Activated T-cell treated with anti-CD3 and anti-CD28 coated beads for 24 hours (primary cell): ENCODE data around the gene PALLD.
"Not testable (repeated sequence)": the region's sequence is repeated elsewhere in the genome, so short reads cannot be mapped to it uniquely, and the experiment has no call there.

Experiments
- DNase-seq: peaks from one replicate; pipeline ENCODE4 v3.0.0-alpha.2; 2020; ENCODE audit warnings: low read depth

Gene PALLD

DNA sequence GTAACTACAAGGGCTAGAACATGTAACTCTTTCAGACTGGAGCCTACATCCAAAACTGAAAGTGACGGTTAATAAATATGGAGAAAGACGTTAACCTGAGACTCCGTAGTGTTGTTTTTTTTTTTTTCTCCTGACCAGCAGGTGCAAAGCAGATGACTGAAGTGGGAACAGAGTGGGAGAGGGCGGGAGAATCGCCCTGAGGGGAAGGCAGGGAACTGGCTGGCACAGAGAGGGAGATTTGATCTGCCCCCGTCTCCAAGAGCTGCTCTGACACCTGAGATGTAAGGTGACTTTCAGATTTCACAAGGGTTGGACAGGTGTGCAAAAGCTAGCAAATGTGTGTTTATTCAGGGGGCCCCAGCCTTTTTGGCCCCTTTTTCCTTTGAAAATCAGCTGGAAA, 180.2 kb downstream of the PALLD start:
- DNase-seq = no peak

DNA sequence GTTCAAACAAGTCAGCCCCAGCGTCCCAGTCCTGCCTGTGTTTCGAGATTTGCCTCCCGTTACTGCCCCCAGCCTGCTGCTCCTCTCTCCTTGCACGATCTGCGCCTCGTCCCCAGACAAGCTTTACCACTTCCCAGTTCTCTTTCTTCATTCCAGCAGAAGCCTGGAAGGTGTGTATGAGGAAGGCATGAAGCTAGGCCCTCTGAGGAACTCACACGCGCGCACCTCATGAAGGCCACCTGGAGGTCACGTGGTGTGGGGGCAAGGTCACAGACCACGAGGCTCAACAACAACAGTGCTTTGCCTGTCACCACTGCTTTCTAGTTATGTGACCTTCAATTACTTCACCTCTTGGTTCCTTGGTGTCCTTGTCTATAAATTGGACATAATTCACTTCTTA, 181.0 kb downstream of the PALLD start:
- no peak for DNase-seq

DNA sequence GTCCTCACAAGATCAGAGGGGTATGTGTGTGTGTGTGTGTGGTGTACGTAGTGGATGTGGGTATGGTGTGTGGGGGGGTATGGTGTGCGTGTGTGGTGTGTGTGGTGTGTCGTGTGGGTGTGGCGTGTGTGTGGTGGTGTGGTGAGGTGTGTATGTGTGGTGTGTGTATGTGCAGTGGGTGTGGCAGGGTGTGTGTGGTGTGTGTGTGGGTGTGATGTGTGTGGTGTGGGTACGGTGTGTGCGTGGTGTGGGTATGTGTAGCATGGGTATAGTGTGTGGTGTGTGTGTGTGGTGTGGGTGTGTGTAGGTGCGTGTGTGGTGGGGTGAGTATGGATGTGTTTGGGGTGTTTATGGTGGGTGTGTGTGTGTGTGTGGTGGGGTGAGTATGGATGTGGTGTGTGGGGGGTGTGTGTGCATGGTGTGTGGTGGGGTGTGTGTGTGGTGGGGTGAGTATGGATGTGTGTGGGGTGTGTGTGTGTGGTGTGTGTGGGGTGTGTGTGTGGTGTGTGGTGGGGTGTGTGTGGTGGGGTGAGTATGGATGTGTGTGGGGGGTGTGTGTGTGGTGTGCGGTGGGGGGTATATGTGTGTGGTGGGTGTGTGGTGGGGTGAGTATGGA, 182.0 kb downstream of the PALLD start:
- DNase-seq = no peak

DNA sequence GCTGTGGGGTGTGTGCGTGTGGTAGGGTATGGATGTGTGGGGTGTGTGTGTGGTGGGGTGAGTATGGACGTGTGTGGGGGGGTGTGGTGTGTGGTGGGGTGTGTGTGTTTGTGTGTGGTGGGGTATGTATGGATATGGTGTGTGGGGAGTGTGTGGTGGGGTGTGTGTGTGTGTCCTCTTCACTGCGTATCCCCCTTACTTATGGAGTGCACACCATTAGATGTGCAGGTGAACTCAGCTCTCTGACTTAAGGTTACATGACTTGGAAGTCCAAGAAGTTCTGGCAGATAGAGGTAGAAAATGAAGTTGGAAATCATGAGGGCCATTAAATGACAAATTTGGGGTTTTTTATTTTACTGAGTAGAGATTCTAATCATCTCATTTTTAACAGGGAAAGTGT, 182.5 kb downstream of the PALLD start:
- no peak for DNase-seq

DNA sequence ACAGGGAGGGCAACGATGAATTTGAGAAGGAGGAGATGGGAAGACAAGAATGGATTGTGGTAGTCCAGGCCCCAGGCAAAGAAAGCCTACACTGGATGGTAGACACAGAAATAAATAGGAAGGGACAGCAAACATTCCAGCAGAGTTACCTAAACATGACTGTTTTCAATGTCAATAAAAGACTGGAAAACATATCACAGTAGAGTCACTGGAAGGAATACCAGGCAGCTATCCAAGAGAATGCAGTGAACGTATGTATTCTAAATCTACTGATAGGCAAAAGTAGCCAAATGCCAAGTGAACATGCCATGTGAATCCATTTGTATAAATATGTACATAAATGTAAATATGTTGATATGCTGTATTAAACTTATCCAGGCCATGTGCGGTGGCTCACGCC, 183.0 kb downstream of the PALLD start:
- DNase-seq = no peak

DNA sequence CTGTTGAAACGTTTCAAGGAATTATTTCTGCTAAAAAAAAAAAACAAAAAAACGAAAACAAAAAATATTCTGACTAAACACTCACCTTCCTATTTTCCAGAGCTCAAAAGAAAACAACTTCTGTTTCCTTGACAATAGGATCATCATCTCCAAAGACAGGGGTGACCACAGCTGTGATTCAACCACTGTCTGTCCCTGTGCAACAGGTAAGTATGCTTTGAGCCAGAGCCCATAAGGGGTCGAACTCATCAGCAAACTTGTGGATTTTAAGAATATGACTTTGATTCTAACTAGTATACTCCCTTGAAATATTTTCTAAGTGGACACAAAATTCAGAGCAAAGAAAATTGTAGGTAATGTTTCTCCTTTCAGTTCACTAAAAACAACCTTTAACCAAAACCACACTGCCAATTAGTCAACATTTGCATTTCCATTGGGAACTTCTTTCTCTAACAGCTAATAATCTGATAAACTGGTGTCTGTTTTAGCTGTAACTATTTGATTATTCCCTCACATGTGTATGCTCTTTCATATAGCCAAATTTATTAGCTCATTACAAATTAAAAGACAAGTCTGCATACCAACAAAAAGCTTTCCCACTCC, 186.1 kb downstream of the PALLD start:
- no peak for DNase-seq

DNA sequence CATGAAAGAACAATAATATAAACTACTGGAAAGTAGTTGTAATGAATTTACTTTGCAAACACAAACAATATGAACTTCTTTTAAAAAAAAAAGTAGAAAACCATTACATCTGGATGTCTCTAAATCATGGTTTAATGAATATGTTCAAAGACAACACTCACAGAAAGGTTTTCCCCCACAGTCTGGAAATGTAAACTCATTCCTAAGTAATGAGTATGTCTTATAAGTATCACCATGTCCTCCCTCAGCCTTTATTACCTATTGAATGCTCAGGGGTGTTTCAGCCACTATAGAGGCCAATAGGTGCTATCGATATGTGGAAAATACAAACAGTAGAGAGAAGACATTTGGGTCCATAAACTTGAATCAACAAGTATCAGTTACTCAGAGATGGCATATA, 186.7 kb downstream of the PALLD start:
- no peak for DNase-seq

DNA sequence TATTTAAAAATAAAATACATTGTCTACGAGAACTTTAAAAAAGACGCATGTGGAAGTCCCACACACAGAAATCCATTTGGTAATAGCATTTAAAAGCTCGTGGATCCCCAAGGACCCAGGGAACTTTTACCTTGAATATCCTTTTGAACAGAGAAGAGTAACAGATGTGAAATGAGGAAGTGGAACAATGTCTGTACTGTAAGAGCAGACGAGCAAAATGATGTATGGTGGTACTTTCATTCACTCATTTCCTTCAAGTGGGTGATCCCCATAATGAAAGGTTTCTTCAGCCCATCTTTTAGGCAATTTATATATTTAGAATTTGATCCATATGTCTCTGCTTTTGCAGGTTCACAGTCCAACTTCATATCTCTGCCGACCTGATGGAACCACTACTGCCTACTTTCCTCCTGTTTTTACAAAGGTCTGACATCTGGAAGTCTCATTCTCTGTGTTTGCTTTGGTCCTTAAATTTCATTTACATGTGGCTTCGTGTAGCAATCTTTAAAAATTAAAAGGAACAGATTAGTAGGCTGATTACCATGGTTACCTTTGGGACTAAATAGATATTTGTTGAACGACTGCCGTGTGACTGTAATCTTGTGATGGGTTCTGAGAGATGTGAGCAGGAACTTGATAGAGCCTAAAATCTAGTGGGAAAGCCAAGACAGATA, 188.4 kb downstream of the PALLD start:
- no peak for DNase-seq

DNA sequence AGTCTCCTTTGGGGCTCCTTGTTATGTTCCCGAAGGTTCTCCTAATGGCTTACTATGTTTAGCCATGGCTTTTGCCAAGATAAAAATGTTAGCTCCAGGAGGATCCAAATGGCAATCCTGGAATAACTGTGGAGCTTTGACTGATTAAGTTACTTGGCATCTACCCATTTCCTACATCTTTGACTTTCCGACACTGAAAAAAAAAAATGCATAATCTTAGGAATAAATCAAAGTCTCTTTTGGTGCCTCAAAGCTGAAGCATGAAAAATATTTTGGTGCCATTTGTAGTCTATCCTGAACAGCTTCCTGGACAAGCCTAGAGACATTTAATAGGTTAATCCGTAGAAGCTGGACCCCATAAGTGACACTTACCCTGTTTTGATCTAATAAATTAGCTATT, 191.7 kb downstream of the PALLD start:
- DNase-seq = no peak

DNA sequence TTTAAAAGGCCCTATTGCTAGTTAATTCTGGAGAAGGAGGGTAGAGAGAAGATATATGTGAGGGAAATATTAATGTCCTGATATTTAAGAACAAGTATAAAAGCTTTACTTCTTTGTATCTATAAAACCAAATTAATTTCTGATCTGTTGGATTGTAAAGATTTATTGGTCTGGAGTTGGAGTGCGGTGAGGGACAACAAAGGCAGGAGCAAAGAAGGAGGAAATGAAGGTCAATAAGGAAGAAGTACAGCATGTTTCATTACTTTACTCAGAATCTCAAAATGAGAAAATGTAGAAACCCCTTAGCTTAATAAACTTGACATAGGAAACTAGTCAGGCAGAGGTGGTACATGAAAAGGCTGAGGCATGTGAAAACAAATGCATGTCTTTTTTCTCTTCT, 192.9 kb downstream of the PALLD start:
- DNase-seq = no peak

DNA sequence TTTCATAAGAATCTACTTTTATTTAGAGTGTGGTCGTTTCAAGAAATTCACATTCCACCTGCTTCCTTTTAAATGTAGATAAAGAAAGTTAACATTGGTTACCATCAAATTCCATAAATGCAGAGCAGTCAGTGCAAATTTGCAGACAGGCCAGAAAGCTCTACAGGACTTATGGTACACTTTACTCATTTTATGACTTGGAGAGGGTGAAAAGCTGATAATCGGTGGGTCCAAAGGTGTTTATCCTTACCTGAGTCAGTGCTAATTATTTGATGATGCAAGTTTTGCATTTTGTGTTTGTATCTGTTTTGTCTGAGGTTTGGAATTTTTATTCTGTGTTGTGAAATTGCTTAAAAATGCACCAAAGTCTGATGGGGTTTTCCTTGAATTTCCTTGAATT, 193.3 kb downstream of the PALLD start:
- no peak for DNase-seq

DNA sequence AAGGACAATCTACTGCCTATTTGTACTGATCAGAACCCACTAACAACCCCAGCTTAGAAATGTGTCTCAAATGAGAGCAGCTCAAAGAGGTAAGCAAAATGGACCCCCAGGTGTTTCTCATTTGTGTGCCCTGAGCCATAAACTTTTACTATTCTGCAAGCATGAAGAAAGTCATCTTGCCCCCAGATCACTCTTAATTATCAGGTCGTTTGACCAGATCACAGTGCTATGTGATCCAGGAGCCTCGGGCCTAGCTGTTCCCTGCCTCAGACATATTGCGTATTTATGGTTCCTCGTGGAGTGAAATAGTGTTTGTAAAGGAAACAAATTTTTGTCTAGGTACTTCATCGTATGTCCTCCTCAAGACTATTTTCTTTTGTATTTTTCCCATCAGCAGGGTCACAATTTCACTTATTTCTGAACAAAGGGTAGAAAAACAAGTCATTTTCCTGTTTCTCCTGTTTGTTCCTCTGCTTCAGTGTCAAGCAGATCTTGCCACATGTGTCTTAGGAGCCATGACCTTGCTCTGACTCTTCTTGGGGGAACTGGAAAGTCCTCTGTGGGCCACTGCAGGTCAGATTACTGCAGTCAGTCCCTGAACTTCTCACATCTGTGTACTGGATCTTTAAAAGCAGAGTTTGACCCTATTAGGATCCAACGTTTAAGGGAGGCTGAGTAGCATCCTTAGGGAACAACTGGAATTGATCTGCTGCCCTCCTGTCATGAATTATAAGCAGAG, 194.9 kb downstream of the PALLD start:
- DNase-seq = no peak

DNA sequence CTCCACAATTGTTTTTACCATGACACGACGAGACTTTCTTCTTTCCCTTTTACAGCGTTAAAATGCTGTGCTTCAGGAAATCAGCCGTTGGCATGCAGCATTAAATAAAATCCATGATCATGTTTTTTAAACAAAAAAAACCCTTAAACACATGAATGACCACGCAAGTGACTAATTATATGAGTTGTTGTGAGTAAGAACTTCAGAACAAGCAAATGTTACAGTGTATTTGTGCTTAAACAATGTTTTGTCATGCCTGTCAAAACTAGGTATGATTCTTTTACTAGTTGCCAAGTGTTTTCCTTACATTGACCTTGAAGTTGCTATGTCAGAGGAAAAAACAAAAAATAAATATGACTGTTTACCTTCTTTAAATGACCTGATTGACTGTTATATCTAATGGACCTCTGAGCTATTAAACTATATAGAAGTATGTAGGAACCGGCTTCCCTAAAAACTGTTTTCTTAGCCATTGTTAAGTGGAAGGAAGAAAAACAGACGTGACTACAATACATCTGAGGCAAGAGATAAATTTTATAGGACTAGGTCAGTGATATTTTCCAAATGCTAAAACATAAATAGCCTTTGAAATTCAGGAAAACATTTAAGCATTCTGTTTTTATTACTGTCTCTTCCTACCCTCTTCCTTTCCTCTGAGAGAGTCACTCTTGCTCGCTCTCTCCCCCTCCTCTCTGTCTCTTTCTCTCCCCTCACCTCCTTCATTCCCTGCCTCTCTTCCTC, 197.1 kb downstream of the PALLD start:
- no peak for DNase-seq

DNA sequence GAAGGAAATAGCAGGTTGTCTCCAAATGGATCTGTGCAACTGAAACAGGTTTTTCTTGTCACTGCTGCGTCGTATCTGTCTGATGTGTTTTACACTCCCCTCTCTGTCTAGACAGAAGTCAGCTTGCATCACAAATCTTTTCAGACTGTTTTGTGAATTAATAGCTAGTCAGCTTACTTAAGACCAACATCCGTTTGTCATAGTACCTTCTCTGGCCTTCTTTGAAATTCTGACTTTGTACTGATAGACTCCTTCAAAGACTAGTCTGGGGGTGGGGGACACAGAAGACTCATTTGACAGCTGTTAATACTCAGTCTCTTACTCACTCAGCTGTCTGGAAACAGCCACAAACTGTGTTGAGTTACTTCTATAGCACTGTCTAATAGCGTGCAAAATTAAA, 197.8 kb downstream of the PALLD start:
- DNase-seq = no peak

DNA sequence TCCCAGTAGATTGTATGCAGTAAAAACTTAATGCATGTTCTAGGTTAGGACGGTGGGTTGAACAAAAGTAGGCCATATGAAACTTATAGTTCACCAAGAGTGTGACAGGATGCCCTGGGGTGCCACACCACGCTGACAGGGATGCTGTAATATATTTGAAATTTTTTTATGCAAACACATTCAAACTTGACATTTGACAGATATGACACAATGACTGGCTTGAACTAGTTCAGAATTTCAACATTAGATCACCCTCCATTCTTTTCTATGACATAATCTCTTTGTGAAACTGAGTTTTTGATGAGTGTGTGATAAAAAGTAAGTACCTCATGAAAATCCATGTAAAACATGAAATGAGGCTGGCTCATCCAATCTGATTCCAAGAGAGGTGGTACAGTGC, 198.4 kb downstream of the PALLD start:
- no peak for DNase-seq

DNA sequence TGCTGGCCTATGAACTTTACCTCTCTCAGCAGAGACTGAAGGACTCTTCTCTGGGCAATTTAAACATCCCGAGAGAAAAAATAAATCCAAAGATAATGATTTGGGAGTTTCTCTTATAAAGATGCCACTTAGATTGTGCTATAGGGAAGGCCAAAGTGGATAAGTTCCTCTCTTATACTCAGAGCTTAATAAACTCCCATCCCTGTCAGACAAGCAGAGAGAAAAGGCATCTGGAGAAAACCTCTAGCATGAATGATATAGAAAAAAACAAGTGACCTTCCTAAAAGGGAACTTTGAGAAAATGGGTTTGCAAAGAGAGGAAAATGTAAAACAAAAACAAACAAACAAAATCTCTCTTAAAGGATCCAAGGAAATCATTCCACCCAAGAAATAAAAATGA, 199.4 kb downstream of the PALLD start:
- no peak for DNase-seq

DNA sequence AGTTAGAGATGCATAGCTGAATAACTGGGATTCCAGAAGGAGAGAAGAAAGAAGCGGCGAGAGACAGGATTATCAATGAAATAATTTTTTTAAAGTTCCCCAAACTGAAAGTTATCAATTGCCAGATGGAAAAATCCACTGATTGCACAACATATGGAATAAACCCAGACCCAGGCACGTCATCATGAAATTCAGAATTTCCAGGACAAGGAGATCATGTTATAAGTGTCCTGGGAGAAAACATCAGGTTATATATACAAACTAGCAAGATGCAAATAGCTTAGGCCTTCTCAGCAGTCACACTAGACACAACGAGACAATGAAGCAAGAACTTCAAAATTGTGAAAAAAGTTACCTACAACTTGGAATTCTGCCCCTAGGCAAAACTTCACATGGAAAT, 200.0 kb downstream of the PALLD start:
- DNase-seq = no peak

DNA sequence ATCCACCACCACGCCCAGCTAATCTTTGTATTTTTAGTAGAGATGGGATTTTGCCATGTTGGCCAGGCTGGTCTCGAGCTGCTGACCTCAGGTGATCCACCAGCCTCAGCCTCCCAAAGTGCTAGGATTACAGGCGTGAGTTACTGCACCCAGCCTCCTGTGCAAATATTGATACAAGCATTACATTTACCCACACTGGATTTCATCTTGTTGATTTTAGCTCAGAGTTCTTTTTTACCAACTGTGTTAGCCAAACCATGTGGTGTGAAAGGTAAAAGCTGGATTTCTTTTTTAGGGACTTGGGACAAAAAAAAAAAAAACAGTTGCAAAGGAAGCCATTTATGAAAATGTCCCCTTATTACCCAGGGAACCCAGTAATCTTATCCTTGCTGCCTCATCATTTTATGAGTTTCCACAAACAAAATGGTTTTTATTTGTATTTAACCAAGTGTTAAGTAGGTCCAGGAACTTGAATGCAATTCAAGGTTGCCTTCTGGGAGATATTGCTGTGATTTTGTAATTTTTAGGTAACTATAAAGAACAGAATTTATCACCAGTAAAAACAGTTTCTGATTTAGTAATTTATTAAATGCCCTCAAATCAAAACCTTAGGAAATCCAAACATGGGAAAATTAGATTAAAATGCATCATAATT, 202.5 kb downstream of the PALLD start:
- DNase-seq = no peak

DNA sequence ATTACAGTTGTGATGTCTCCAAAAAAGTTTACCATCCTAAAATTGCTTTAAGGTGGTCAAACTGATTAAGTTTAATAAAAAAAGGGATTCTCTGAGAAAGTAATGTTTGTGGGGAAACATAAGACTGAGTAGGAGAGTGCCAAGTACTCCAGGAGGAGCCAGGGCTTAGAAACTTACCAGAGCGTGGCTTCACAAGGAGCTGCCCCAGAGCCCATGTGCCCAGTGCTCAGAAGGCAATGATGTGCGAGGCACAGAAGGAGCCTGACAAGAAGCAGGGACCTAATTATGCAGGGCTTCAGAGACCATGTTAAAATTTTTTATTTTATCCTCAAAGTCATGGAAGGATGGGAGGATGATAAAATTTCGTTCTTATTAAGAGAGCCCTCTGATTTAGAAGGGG, 204.2 kb downstream of the PALLD start:
- no peak for DNase-seq

DNA sequence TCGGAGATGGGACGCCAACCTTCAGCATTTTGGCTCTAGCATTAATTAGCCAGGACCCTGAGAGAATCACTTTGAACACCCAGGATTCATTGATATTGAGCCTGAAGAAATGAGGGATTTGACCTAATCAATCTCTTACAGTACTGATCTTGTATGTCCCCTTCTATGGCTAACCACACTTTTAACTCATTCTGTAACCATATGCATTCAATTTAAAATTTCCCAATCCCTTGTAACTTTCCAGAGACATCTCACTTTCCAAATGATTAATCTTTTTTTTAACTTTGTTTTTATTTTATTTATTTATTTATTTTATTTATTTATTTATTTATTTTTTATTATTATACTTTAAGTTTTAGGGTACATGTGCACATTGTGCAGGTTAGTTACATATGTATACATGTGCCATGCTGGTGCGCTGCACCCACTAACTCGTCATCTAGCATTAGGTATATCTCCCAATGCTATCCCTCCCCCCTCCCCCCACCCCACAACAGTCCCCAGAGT, 205.8 kb downstream of the PALLD start:
- not testable (repeated sequence) for DNase-seq

DNA sequence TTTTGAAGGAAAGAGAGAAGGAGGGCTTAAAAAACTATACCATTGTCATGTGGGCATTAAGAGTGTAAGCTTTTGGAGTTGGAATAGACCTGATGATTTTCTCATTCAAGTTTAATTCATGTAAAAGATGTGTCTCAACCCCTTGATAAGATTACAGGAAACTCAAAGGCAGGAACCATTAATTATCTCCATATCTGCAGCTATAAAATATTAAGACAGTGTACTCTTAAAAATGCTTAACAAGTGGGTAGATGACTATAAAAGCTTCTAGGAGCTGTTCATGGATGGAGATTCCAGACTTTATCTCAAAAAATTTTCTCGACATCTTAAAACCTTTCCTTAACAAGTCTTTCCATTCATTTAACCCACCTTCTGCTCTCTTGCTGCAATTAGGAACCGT, 208.3 kb downstream of the PALLD start:
- DNase-seq = no peak

DNA sequence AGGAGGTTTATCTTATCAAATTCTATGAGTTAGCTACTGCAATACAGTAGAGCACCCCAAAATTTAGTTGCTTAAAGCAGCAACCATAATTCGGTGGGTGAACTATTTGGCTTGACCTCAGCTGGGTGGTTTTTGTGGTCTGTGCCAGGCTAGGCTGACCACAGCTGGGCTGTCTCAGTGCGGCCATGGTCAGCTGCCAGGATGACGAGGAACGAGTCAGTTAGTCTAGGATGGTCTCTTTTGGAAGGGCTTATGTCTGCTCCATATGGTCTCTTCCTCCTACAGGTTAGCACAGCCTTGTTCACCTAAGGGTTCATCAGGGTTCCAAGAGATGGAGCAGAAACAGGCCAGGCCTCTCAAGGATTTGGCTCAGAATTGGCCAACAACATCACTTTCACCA, 210.4 kb downstream of the PALLD start:
- no peak for DNase-seq
